Measurements from ENCODE around the gene SIN3A. TPM values are rescaled to one million over a fixed set of nuclear protein-coding genes. Genes with fewer than 3 reads are reported as not detected.

The SIN3A gene
- total and polyA plus RNA-seq, 2 of the 8 experiments (the other 6 are each of a cell fraction or from before 2014, with no cell fraction given), result 69.5 to 109 TPM

DNA sequence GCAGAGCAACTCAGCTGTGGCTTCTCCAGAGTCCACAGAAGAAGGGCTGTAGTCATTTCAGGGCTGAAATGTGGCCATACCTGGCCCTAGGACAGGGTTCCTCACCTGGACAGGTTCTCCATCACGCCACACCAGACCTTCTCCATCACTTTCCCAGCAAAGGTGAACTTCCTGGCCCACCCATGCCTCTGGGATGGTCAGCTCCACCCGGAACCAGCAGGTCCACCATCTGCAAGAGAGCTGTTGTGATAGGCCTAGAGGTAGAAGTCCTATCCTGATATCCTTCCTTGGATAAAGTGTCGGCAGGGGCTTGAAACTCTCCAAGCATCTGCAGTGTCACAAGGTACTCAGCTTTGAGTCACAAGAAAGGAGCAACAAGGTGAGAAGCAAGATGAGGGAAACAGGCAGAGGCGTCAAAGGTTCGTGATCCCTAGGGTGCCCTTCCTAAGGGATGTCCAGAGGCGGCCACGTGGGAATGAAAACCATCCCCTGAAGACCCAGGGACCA lies 84.0 kb downstream of the SIN3A start:
- H3K36me3 ChIP-seq (ENCODE audit: control insufficient read depth in 2 of 4, insufficient read depth in 4 of 4, low read length in 3 of 4), result peaks cover 0 to 20% (median 14%) of the 10 kb centered on the region in 4 experiments; a peak in 7 of 8 replicates

More for the DNA sequence above, 84.0 kb downstream of the SIN3A start:
- TF ChIP-seq, protein P1, sequence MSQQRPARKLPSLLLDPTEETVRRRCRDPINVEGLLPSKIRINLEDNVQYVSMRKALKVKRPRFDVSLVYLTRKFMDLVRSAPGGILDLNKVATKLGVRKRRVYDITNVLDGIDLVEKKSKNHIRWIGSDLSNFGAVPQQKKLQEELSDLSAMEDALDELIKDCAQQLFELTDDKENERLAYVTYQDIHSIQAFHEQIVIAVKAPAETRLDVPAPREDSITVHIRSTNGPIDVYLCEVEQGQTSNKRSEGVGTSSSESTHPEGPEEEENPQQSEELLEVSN (IDR thresholded peaks at IDR 0.05), result peak; percentile 91
- TF ChIP-seq SP4 (IDR thresholded peaks at IDR 0.05; ENCODE audit: low read length), result no peak
- TF ChIP-seq, protein P2, sequence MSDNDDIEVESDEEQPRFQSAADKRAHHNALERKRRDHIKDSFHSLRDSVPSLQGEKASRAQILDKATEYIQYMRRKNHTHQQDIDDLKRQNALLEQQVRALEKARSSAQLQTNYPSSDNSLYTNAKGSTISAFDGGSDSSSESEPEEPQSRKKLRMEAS (IDR thresholded peaks at IDR 0.05), result peak; percentile 88
- Histone ChIP-seq H2AK5ac (ENCODE audit: low read depth, low read length) (no peak overlapping the region), H3K23me2 (ENCODE audit: low read depth, low read length) (peaks cover 4% of the 10 kb centered on the region), H2BK120ac (replicated peaks; ENCODE audit: low read depth, low read length) (no peak overlapping the region), H3K4me2 (ENCODE audit: insufficient read depth in 1 of 2, low read depth in 2 of 2, low read length in 2 of 2) (peak overlapping the region; percentile 0 to 83; a peak in 3 of 4 replicates), H4K20me1 (replicated peaks in 1 of 2; ENCODE audit: control insufficient read depth in 1 of 2, insufficient read depth in 2 of 2, low read length in 2 of 2) (peaks cover 0 to 5% of the 10 kb centered on the region in 2 experiments), H3K18ac (ENCODE audit: extremely low read depth, low read length) (no peak overlapping the region), H3K4ac (replicated peaks; ENCODE audit: insufficient read length, low read depth, low read length) (no peak overlapping the region), H3K4me1 (replicated peaks in 1 of 4; ENCODE audit: control insufficient read depth in 3 of 4, insufficient read depth in 4 of 4, low read length in 3 of 4) (peaks cover 0 to 4% (median 1%) of the 10 kb centered on the region in 4 experiments; a peak in 4 of 7 replicates), H2AFZ (ENCODE audit: low read length) (no peak overlapping the region), H3K27me3 (replicated peaks in 1 of 4; ENCODE audit: control insufficient read depth in 3 of 4, extremely low read depth in 1 of 4, insufficient read depth in 3 of 4, low read length in 3 of 4) (no peaks in the 10 kb centered on the region), H3K9me3 (ENCODE audit: insufficient read depth in 2 of 2, low read depth in 1 of 2, low read length in 1 of 2) (no peaks in the 10 kb centered on the region), H3K27ac (ENCODE audit: low read depth, low read length) (no peak overlapping the region), H2BK12ac (ENCODE audit: low read depth, low read length) (no peak overlapping the region), H3K9ac (replicated peaks in 1 of 4; ENCODE audit: extremely low read depth in 1 of 4, low read depth in 3 of 4, low read length in 3 of 4) (no peak overlapping the region), H4K8ac (ENCODE audit: extremely low read depth, insufficient read depth, low read length) (no peak overlapping the region), H2BK15ac (ENCODE audit: low read length) (no peak overlapping the region), H2BK20ac (ENCODE audit: low read length) (no peak overlapping the region), H3K79me2 (ENCODE audit: control insufficient read depth in 1 of 2, insufficient read depth in 2 of 2, low read length in 2 of 2) (no peaks in the 10 kb centered on the region; a peak in 1 of 4 replicates), H2BK5ac (ENCODE audit: low read depth, low read length) (no peak overlapping the region), H3K4me3 (ENCODE audit: extremely low read depth in 1 of 4, insufficient read depth in 2 of 4, low read depth in 3 of 4, low read length in 4 of 4) (peak overlapping the region in 3 of 4 experiments; percentile 59 to 85 (median 82); a peak in 4 of 8 replicates), H3K23ac (ENCODE audit: insufficient read length) (no peak overlapping the region), H3K14ac (ENCODE audit: insufficient read length) (no peak overlapping the region), H4K91ac (replicated peaks; ENCODE audit: insufficient read length, low read length) (no peak overlapping the region), H3K79me1 (ENCODE audit: low read depth, low read length) (no peaks in the 10 kb centered on the region), H4K5ac (ENCODE audit: insufficient read length, low read depth, low read length) (no peak overlapping the region), H3K56ac (replicated peaks; ENCODE audit: insufficient read length, low read depth, low read length) (no peak overlapping the region)
- DNase-seq (ENCODE audit: low read depth in 1 of 2, low spot score in 2 of 2) (no peak), FAIRE-seq (no peak)
- POLR2A ChIA-PET (ENCODE audit: partially characterized antibody), result interaction anchor here (0.7 to 5.2 kb wide), 25 partner anchors 8 to 316 kb away, joined by 3 to 40 read pairs (median 4); partner anchors contain the start of genes COMMD4, NEIL1, PTPN9 and SNUPN
- 51% methylated on average over 7 of the region's 7 CpGs; no CpG with 5 or more reads in 1 of the 2 experiments for WGBS, 2 experiments (ENCODE audit: extremely low coverage in 1 of 2, insufficient coverage in 1 of 2, insufficient read length in 1 of 2, insufficient replicate concordance in 2 of 2, low coverage in 1 of 2, low lambda C conversion rate in 2 of 2, missing lambda C conversion rate in 1 of 2)
- CTCF ChIA-PET (ENCODE audit: partially characterized antibody), result interaction anchor here (0.7 to 2.4 kb wide), 18 partner anchors 8 to 326 kb away, joined by 3 to 9 read pairs (median 4); partner anchors contain the start of genes NEIL1 and SIN3A

Measured in H1 (cell line).